H1 (cell line): Measurements from ENCODE around the gene IQGAP1. TPM values are rescaled to one million over a fixed set of nuclear protein-coding genes. Genes with fewer than 3 reads are reported as not detected.

Experiments used
- CTCF ChIA-PET: fragments of 300-600 bp; sonication (Branson Sonifier 250); formaldehyde crosslinking; loops from one replicate; lab custom pipeline; 2021; ENCODE audit not compliant: partially characterized antibody; lab: Charles Lee
- POLR2A ChIA-PET: fragments of 300-600 bp; sonication (Branson Sonifier 250); formaldehyde crosslinking; loops from one replicate; lab custom pipeline; 2021; ENCODE audit warnings: inconsistent platforms; ENCODE audit not compliant: partially characterized antibody; lab: Charles Lee
- DNase-seq, 2 experiments: peaks; one replicate each; pipeline versions ENCODE4 v3.0.0 to v3.0.0-alpha.2; 2010 to 2022; ENCODE audit warnings: low spot score in 2 of 2, low read depth in 1 of 2, mixed read lengths in 1 of 2
- FAIRE-seq: peaks from 2 replicates; lab custom pipeline; 2011; peaks lifted over from hg19 to GRCh38; lab: Jason Lieb, UNC
- H2AFZ ChIP-seq: 2 replicates; pipeline ENCODE4 v1.8.1; 2012; ENCODE audit warnings: low read length, inconsistent platforms
- H2AK5ac ChIP-seq: 2 replicates; pipeline ENCODE4 v1.6.1; 2013; ENCODE audit warnings: low read depth, low read length
- H2BK120ac ChIP-seq: replicated peaks from 2 replicates; pipeline ENCODE3; 2013; ENCODE audit warnings: low read depth, low read length, inconsistent platforms
- H2BK12ac ChIP-seq: 2 replicates; pipeline ENCODE4 v1.6.1; 2013; ENCODE audit warnings: low read depth, low read length
- H2BK15ac ChIP-seq: 2 replicates; pipeline ENCODE4 v1.6.1; 2013; ENCODE audit warnings: low read length
- H2BK20ac ChIP-seq: 2 replicates; pipeline ENCODE4 v1.6.1; 2013; ENCODE audit warnings: low read length
- H2BK5ac ChIP-seq: 2 replicates; pipeline ENCODE4 v1.6.1; 2013; ENCODE audit warnings: low read depth, low read length
- H3K14ac ChIP-seq: 2 replicates; pipeline ENCODE4 v1.6.1; 2013; ENCODE audit warnings: inconsistent platforms; ENCODE audit not compliant: insufficient read length
- H3K18ac ChIP-seq: 2 replicates; pipeline ENCODE4 v1.6.1; 2013; ENCODE audit warnings: low read length; ENCODE audit errors: extremely low read depth
- H3K23ac ChIP-seq: 2 replicates; pipeline ENCODE4 v1.6.1; 2013; ENCODE audit warnings: inconsistent platforms; ENCODE audit not compliant: insufficient read length
- H3K23me2 ChIP-seq: 2 replicates; pipeline ENCODE4 v1.6.1; 2013; ENCODE audit warnings: low read depth, low read length
- H3K27ac ChIP-seq: 2 replicates; pipeline ENCODE4 v1.6.1; 2011; ENCODE audit warnings: low read depth, low read length, inconsistent platforms
- H3K27me3 ChIP-seq, 4 experiments: replicated peaks in 1 of 4; 1 replicate in 1 of 4; 2 replicates in 3 of 4; pipeline versions ENCODE4 v1.6.1 to v1.8.1; 2011 to 2013; ENCODE audit warnings: low read length in 3 of 4, mild to moderate bottlenecking in 3 of 4, inconsistent platforms in 2 of 4, mixed read lengths in 2 of 4, moderate library complexity in 1 of 4; ENCODE audit not compliant: control insufficient read depth in 3 of 4, insufficient read depth in 3 of 4; ENCODE audit errors: extremely low read depth in 1 of 4
- H3K36me3 ChIP-seq, 4 experiments: 2 replicates each; pipeline versions ENCODE4 v1.6.1 to v1.8.1; 2011 to 2013; ENCODE audit warnings: mild to moderate bottlenecking in 4 of 4, low read length in 3 of 4, moderate library complexity in 2 of 4, control low read depth in 1 of 4, inconsistent platforms in 1 of 4; ENCODE audit not compliant: insufficient read depth in 4 of 4, control insufficient read depth in 2 of 4
- H3K4ac ChIP-seq: replicated peaks from 2 replicates; pipeline ENCODE3; 2013; ENCODE audit warnings: low read length, low read depth, mixed read lengths, inconsistent platforms; ENCODE audit not compliant: insufficient read length
- H3K4me1 ChIP-seq, 4 experiments: replicated peaks in 1 of 4; 1 replicate in 1 of 4; 2 replicates in 3 of 4; pipeline versions ENCODE4 v1.6.1 to v1.8.1; 2011 to 2013; ENCODE audit warnings: low read length in 3 of 4, inconsistent platforms in 2 of 4, mixed read lengths in 1 of 4; ENCODE audit not compliant: insufficient read depth in 4 of 4, control insufficient read depth in 3 of 4
- H3K4me2 ChIP-seq, 2 experiments: 2 replicates each; pipeline versions ENCODE4 v1.6.1 to v1.8.1; 2011 to 2013; ENCODE audit warnings: low read depth in 2 of 2, low read length in 2 of 2, control low read depth in 1 of 2, inconsistent platforms in 1 of 2, mild to moderate bottlenecking in 1 of 2; ENCODE audit not compliant: insufficient read depth in 1 of 2
- H3K4me3 ChIP-seq, 4 experiments: fragments of 200-600, 300-600 bp in 1 of 4; sonication (generic), shearing (Covaris generic), sonication (Bioruptor Twin) in 1 of 4; 2 replicates each; pipeline versions ENCODE4 v1.5.1 to v1.8.1; 2011 to 2016; ENCODE audit warnings: low read length in 4 of 4, low read depth in 3 of 4, control low read depth in 2 of 4, inconsistent platforms in 2 of 4, mild to moderate bottlenecking in 2 of 4, mixed read lengths in 1 of 4, moderate library complexity in 1 of 4; ENCODE audit not compliant: insufficient read depth in 2 of 4; ENCODE audit errors: extremely low read depth in 1 of 4
- H3K56ac ChIP-seq: replicated peaks from 2 replicates; pipeline ENCODE3; 2013; ENCODE audit warnings: low read depth, mild to moderate bottlenecking, mixed read lengths, low read length, inconsistent platforms; ENCODE audit not compliant: insufficient read length
- H3K79me1 ChIP-seq: 2 replicates; pipeline ENCODE4 v1.6.1; 2013; ENCODE audit warnings: low read depth, low read length, control low read depth
- H3K79me2 ChIP-seq, 2 experiments: 2 replicates each; pipeline versions ENCODE4 v1.6.1 to v1.8.1; 2012 to 2013; ENCODE audit warnings: low read length in 2 of 2, mild to moderate bottlenecking in 2 of 2, inconsistent platforms in 1 of 2; ENCODE audit not compliant: insufficient read depth in 2 of 2, control insufficient read depth in 1 of 2
- H3K9ac ChIP-seq, 4 experiments: replicated peaks in 1 of 4; 1 replicate in 1 of 4; 2 replicates in 3 of 4; pipeline versions ENCODE4 v1.6.1 to v1.8.1; 2011 to 2013; ENCODE audit warnings: low read depth in 3 of 4, low read length in 3 of 4, control low read depth in 2 of 4, mild to moderate bottlenecking in 2 of 4, moderate library complexity in 2 of 4, inconsistent platforms in 1 of 4; ENCODE audit errors: extremely low read depth in 1 of 4
- H3K9me3 ChIP-seq, 2 experiments: 2 replicates each; pipeline versions ENCODE4 v1.6.1 to v1.8.1; 2012 to 2013; ENCODE audit warnings: mild to moderate bottlenecking in 2 of 2, moderate library complexity in 2 of 2, control low read depth in 1 of 2, inconsistent platforms in 1 of 2, low read depth in 1 of 2, low read length in 1 of 2, mixed read lengths in 1 of 2; ENCODE audit not compliant: insufficient read depth in 2 of 2
- H4K20me1 ChIP-seq, 2 experiments: replicated peaks in 1 of 2; 2 replicates each; pipeline versions ENCODE3 to v1.8.1; 2011 to 2013; ENCODE audit warnings: inconsistent platforms in 2 of 2, low read length in 2 of 2, mild to moderate bottlenecking in 1 of 2; ENCODE audit not compliant: insufficient read depth in 2 of 2, control insufficient read depth in 1 of 2
- H4K5ac ChIP-seq: 2 replicates; pipeline ENCODE4 v1.6.1; 2013; ENCODE audit warnings: low read length, low read depth, mixed read lengths, inconsistent platforms; ENCODE audit not compliant: insufficient read length
- H4K8ac ChIP-seq: 2 replicates; pipeline ENCODE4 v1.8.0; 2013; ENCODE audit warnings: mild to moderate bottlenecking, moderate library complexity, low read length, inconsistent platforms; ENCODE audit not compliant: insufficient read depth; ENCODE audit errors: extremely low read depth
- H4K91ac ChIP-seq: replicated peaks from 2 replicates; pipeline ENCODE3; 2013; ENCODE audit warnings: low read length, mixed read lengths, inconsistent platforms; ENCODE audit not compliant: insufficient read length
- ATF2 ChIP-seq: IDR thresholded peaks from 2 replicates; pipeline ENCODE4 v1.6.1; 2012; ENCODE audit warnings: low read length, inconsistent platforms
- ATF3 ChIP-seq: IDR thresholded peaks from 2 replicates; pipeline ENCODE4 v1.6.1; 2011; ENCODE audit warnings: low read depth, mild to moderate bottlenecking, low read length; ENCODE audit not compliant: insufficient read depth
- E2F6 ChIP-seq: IDR thresholded peaks from 2 replicates; pipeline ENCODE4 v1.6.1; 2012; ENCODE audit warnings: inconsistent platforms
- POLR2A ChIP-seq, 2 experiments: IDR thresholded peaks; 1 replicate in 1 of 2; 2 replicates in 1 of 2; pipeline ENCODE4 v1.6.1; 2011; ENCODE audit warnings: low read depth in 2 of 2, low read length in 2 of 2, mild to moderate bottlenecking in 2 of 2; ENCODE audit errors: control extremely low read depth in 1 of 2
- SIN3A ChIP-seq, 2 experiments: IDR thresholded peaks in 1 of 2; conservative IDR thresholded peaks in 1 of 2; 2 replicates each; pipeline ENCODE4 v1.6.1; 2011 to 2012; ENCODE audit warnings: low read length in 2 of 2, improper control_type of control experiment in 1 of 2, low read depth in 1 of 2, mild to moderate bottlenecking in 1 of 2
- SP2 ChIP-seq: IDR thresholded peaks from 2 replicates; pipeline ENCODE4 v1.6.1; 2012; ENCODE audit warnings: mild to moderate bottlenecking, low read length, inconsistent platforms
- TAF7 ChIP-seq: optimal IDR thresholded peaks from 2 replicates; pipeline ENCODE3; 2011; ENCODE audit warnings: low read depth, mild to moderate bottlenecking, inconsistent platforms, low read length, moderate library complexity, borderline replicate concordance
- ZNF274 ChIP-seq: IDR thresholded peaks from 2 replicates; pipeline ENCODE4 v1.7.0; 2012; ENCODE audit warnings: low read length, borderline replicate concordance; ENCODE audit errors: extremely low read depth
- WGBS, 2 experiments: shearing (Covaris generic) in 1 of 2; methylation state at CpG; one replicate each; pipeline versions ENCODE4 v1.1.6 to v1.1.7; 2013 to 2015; ENCODE audit warnings: low lambda C conversion rate in 2 of 2, mixed read lengths in 2 of 2, inconsistent platforms in 1 of 2, low coverage in 1 of 2, missing lambda C conversion rate in 1 of 2; ENCODE audit not compliant: insufficient replicate concordance in 2 of 2, insufficient coverage in 1 of 2, insufficient read length in 1 of 2; ENCODE audit errors: extremely low coverage in 1 of 2, missing lambda C conversion rate in 1 of 2; 5-methylcytosine and 5-hydroxymethylcytosine counted together
- polyA plus RNA-seq, 7 experiments: library from polyadenylated mRNA; depleted of rRNA in 3 of 7; stranded (reverse) in 5 of 7; unstranded in 2 of 7; fragments of >200 nt in 5 of 7; fragments of 200-250 nt in 2 of 7; gene quantifications; 1 replicate in 5 of 7; 2 replicates in 1 of 7; 4 replicates in 1 of 7; pipeline versions ENCODE4 v1.2.1 to v1.2.3, GENCODE V29; 2011 to 2013; ENCODE audit warnings: missing spikeins in 2 of 7, mixed read lengths in 2 of 7
- total RNA-seq: library from RNA; stranded (reverse); fragmentation: NEBNext Ultra II Directional; extraction: Animal tissue kit (Norgen Biotek cat#: 25700); gene quantifications from 2 replicates; pipeline ENCODE4 v1.2.1, GENCODE V29; 2021

The IQGAP1 gene
- total and polyA plus RNA-seq, 2 of the 8 experiments (the other 6 are each of a cell fraction or from before 2014, with no cell fraction given) = 56.0 to 138 TPM

- Histone ChIP-seq H4K91ac (no peak overlapping the region), H3K23me2 (no peaks in the 10 kb centered on the region), H3K27me3 (no peaks in the 10 kb centered on the region), H3K14ac (no peak overlapping the region), H4K20me1 (peaks cover 0 to 2% of the 10 kb centered on the region in 2 experiments), H4K8ac (no peak overlapping the region), H3K9me3 (no peaks in the 10 kb centered on the region), H3K18ac (no peak overlapping the region), H3K79me2 (no peaks in the 10 kb centered on the region), H3K27ac (no peak overlapping the region), H2AFZ (no peak overlapping the region), H3K4me3 (no peak overlapping the region), H3K56ac (no peak overlapping the region), H3K4ac (no peak overlapping the region), H3K36me3 (peaks cover 0 to 16% (median 10%) of the 10 kb centered on the region in 4 experiments; a peak in 5 of 8 replicates), H3K9ac (no peak overlapping the region), H3K4me1 (no peaks in the 10 kb centered on the region), H2BK15ac (no peak overlapping the region), H3K4me2 (no peak overlapping the region), H4K5ac (no peak overlapping the region), H2BK12ac (no peak overlapping the region), H3K23ac (no peak overlapping the region), H2AK5ac (no peak overlapping the region), H3K79me1 (peaks cover 2% of the 10 kb centered on the region; the same call in 1 of the 2 replicates), H2BK5ac (no peak overlapping the region), H2BK20ac (no peak overlapping the region), H2BK120ac (no peak overlapping the region)
- CTCF ChIA-PET = interaction anchor here (0.6 to 4.8 kb wide), 8 partner anchors 9 to 173 kb away, joined by 3 to 21 read pairs (median 3); no protein-coding TSS in a partner anchor
- no peak for DNase-seq
- POLR2A ChIA-PET = no interaction called here
- no peak for FAIRE-seq
- WGBS, 2 experiments = 90% methylated on average over 7 of the region's 7 CpGs; no CpG with 5 or more reads in 1 of the 2 experiments
- no peak for TF ChIP-seq ATF3
- TF ChIP-seq ATF2 = no peak
- TF ChIP-seq E2F6 = no peak
- no peak for TF ChIP-seq ZNF274
- TF ChIP-seq POLR2A (IDR thresholded peaks at IDR 0.05; ENCODE audit: control extremely low read depth in 1 of 2, low read depth in 2 of 2, low read length in 2 of 2) = no peak
- TF ChIP-seq SIN3A (conservative IDR thresholded peaks at IDR 0.05 in 1 of 2, IDR thresholded peaks at IDR 0.05 in 1 of 2; ENCODE audit: low read depth in 1 of 2, low read length in 2 of 2) = no peak
- TF ChIP-seq TAF7 = no peak
- no peak for TF ChIP-seq SP2
Measured at GRCh38 chr15:90465140-90465929, 77.3 kb downstream of the IQGAP1 start.
